HG03159 (cell line): ENCODE results near the gene CEP112.

Source experiments
- ATAC-seq: cut with Tn5 transposase; IDR thresholded peaks from one replicate; pipeline ENCODE4 v1.9.1; 2021; ENCODE audit warnings: mild to moderate bottlenecking, moderate library complexity; ENCODE audit not compliant: unreplicated experiment

CEP112 gene

GRCh38 chr17:66211047-66211810, 19.3 kb upstream of the CEP112 start:
- ATAC-seq = no peak

GRCh38 chr17:66210208-66210574, 18.3 kb upstream of the CEP112 start:
- ATAC-seq = no peak

- no peak for ATAC-seq
These were observed 16.0 kb upstream of the CEP112 start for GRCh38 chr17:66207936-66208335.

GRCh38 chr17:66203274-66204015, 11.5 kb upstream of the CEP112 start:
- ATAC-seq = no peak

- ATAC-seq = no peak
These were observed 8.8 kb upstream of the CEP112 start for GRCh38 chr17:66200685-66201092.

GRCh38 chr17:66198242-66198641, 6.3 kb upstream of the CEP112 start:
- ATAC-seq = no peak

GRCh38 chr17:66192378-66192687, 400 bp upstream of the CEP112 start:
- ATAC-seq = no peak

GRCh38 chr17:66190738-66191592, 968 bp downstream of the CEP112 start:
- ATAC-seq = no peak

- ATAC-seq = no peak
These were observed 4.2 kb downstream of the CEP112 start for GRCh38 chr17:66187718-66188117.

- ATAC-seq = no peak
These were observed 6.1 kb downstream of the CEP112 start for GRCh38 chr17:66185862-66186261.

GRCh38 chr17:66184392-66184791, 7.5 kb downstream of the CEP112 start:
- no peak for ATAC-seq

GRCh38 chr17:66183529-66183928, 8.4 kb downstream of the CEP112 start:
- no peak for ATAC-seq

GRCh38 chr17:66178642-66179041, 13.3 kb downstream of the CEP112 start:
- no peak for ATAC-seq

GRCh38 chr17:66177048-66177447, 14.9 kb downstream of the CEP112 start:
- no peak for ATAC-seq

GRCh38 chr17:66175892-66176291, 16.0 kb downstream of the CEP112 start:
- ATAC-seq = no peak

GRCh38 chr17:66172691-66173223, 19.2 kb downstream of the CEP112 start:
- no peak for ATAC-seq

- no peak for ATAC-seq
These were observed 19.8 kb downstream of the CEP112 start for GRCh38 chr17:66172144-66172543.

GRCh38 chr17:66171692-66172091, 20.2 kb downstream of the CEP112 start:
- ATAC-seq = no peak

- no peak for ATAC-seq
These were observed 20.8 kb downstream of the CEP112 start for GRCh38 chr17:66171172-66171571.

- ATAC-seq = no peak
These were observed 22.1 kb downstream of the CEP112 start for GRCh38 chr17:66169839-66170238.

GRCh38 chr17:66167189-66167815, 24.6 kb downstream of the CEP112 start:
- no peak for ATAC-seq
